ENCODE results near the gene HTR1D. TPM values are rescaled to one million over a fixed set of nuclear protein-coding genes. Genes with fewer than 3 reads are reported as not detected.

HTR1D gene
- total RNA-seq, 6 experiments from 2014 or later, result not detected

DNA sequence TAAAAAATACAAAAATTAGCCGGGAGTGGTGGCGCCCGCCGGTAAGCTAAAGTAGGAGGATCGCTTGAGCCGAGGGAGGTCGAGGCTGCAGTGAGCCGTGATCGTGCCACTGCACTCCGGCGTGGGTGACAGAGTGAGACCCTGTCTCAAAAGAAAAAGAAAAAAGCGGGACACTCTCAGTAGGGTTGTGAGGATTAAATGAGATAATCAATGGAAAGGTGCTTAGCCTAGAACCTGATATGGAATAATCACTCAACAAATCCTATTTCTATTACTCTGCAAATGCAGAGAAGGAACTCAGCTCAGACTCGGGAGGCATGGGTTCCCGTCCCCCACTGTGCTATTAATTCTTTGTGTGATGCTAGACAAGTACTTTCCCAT lies 48.1 kb downstream of the HTR1D start:
- intact Hi-C loops (cut with DNase I), result no loop called here
- no peak overlapping the region for H3K27ac ChIP-seq
- WGBS (ENCODE audit: insufficient coverage, low coverage, low lambda C conversion rate, missing lambda C conversion rate), result 70% methylated on average over 9 of the region's 14 CpGs

DNA sequence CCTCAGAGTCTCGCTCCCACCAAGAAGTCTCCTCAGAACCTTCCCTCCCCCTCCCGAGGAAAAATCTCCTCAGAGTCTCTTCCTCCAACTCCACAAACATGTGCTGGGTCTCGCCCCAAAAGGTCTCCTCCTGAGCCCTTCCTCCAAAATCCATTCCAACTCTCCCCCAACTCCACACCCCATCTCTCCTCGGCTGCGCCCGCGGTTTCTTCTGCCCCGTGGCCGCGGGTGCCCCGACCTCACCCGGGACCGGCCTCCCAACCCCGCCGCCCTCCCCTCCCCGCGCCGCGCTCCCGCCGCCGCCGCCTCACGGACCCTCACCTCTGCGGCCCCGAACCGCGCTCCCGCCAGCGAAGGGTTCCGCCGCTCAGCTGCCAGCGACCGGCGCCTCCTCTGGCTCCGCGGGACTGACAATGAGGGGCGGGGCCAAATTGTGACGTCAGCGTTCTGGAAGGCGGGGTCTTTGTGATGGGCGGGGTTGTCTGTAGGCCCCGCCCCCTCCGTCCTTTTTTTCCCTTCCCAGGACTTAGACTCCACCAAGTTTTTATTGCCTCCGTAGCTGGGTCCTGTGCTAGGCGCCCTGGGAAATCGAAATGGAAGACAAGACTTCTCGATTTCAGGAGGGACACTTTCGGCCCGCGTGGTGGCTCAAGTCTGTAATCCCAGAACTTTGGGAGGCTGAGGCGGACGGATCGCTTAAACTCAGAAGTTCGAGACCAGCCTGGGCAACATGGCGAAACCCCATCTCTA lies 48.7 kb downstream of the HTR1D start, which contains the start of gene LUZP1:
Gene LUZP1 (minus strand): TSS at position 412 of the 750 bp plus-strand sequence.
- H3K36me3 ChIP-seq, result no peaks in the 10 kb centered on the region
- intact Hi-C loops (cut with DNase I), result no loop called here
- no peaks in the 10 kb centered on the region for H3K9me3 ChIP-seq
- H3K27ac ChIP-seq, result peak within 1 kb of the TSS; percentile 67 to 87 (median 76)
- no peaks in the 10 kb centered on the region for H3K27me3 ChIP-seq
- DNase-seq, result peak; percentile 92 to 94 (median 93)
- peak; percentile 95 to 97 (median 96) for ATAC-seq
- H3K4me1 ChIP-seq, result peaks cover 0 to 5% (median 0%) of the 10 kb centered on the region in 4 donors
- TF ChIP-seq, protein P1, sequence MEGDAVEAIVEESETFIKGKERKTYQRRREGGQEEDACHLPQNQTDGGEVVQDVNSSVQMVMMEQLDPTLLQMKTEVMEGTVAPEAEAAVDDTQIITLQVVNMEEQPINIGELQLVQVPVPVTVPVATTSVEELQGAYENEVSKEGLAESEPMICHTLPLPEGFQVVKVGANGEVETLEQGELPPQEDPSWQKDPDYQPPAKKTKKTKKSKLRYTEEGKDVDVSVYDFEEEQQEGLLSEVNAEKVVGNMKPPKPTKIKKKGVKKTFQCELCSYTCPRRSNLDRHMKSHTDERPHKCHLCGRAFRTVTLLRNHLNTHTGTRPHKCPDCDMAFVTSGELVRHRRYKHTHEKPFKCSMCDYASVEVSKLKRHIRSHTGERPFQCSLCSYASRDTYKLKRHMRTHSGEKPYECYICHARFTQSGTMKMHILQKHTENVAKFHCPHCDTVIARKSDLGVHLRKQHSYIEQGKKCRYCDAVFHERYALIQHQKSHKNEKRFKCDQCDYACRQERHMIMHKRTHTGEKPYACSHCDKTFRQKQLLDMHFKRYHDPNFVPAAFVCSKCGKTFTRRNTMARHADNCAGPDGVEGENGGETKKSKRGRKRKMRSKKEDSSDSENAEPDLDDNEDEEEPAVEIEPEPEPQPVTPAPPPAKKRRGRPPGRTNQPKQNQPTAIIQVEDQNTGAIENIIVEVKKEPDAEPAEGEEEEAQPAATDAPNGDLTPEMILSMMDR (IDR thresholded peaks at IDR 0.05), result no peak
- peak; percentile 94 for TF ChIP-seq POLR2A (IDR thresholded peaks at IDR 0.05)
- peak within 1 kb of the TSS; percentile 82 to 86 (median 85) for H3K4me3 ChIP-seq
- WGBS (ENCODE audit: insufficient coverage, low coverage, low lambda C conversion rate, missing lambda C conversion rate), result 9% methylated on average over 27 of the region's 56 CpGs

More for the DNA sequence above, 48.1 kb downstream of the HTR1D start:
- no peaks in the 10 kb centered on the region for H3K9me3 ChIP-seq
- no peak for TF ChIP-seq POLR2A (IDR thresholded peaks at IDR 0.05)
- TF ChIP-seq, protein P1 (IDR thresholded peaks at IDR 0.05), result no peak
- H3K27me3 ChIP-seq, result no peaks in the 10 kb centered on the region
- peaks cover 0 to 5% (median 0%) of the 10 kb centered on the region in 4 donors for H3K4me1 ChIP-seq
- ATAC-seq, result no peak
- H3K4me3 ChIP-seq, result peak overlapping the region in 2 of 3 donors; percentile 82 to 85
- DNase-seq, result no peak
- H3K36me3 ChIP-seq, result no peaks in the 10 kb centered on the region

GRCh38 chr1:23168079-23168444 lies 49.2 kb downstream of the HTR1D start:
- Histone ChIP-seq H3K27me3 (no peaks in the 10 kb centered on the region), H3K27ac (peak overlapping the region; percentile 67 to 87 (median 76)), H3K9me3 (no peaks in the 10 kb centered on the region), H3K4me3 (peak overlapping the region; percentile 82 to 86 (median 85)), H3K36me3 (no peaks in the 10 kb centered on the region), H3K4me1 (peaks cover 0 to 5% (median 0%) of the 10 kb centered on the region in 4 donors)
- intact Hi-C loops (cut with DNase I), result no loop called here
- DNase-seq (peak; percentile 55 to 65 (median 63)), ATAC-seq (peak; percentile 42 to 59 (median 56))
- 0% methylated on average over 11 of the region's 49 CpGs for WGBS (ENCODE audit: insufficient coverage, low coverage, low lambda C conversion rate, missing lambda C conversion rate)
- no peak for TF ChIP-seq POLR2A (IDR thresholded peaks at IDR 0.05)
- TF ChIP-seq, protein P1 (IDR thresholded peaks at IDR 0.05), result no peak

- peak overlapping the region; percentile 82 to 86 (median 85) for H3K4me3 ChIP-seq
- no peaks in the 10 kb centered on the region for H3K36me3 ChIP-seq
- H3K9me3 ChIP-seq, result no peaks in the 10 kb centered on the region
- DNase-seq, result peak; percentile 43 to 62 (median 58)
- WGBS (ENCODE audit: insufficient coverage, low coverage, low lambda C conversion rate, missing lambda C conversion rate), result 3% methylated on average over 6 of the region's 45 CpGs
- H3K4me1 ChIP-seq, result peaks cover 0 to 5% (median 0%) of the 10 kb centered on the region in 4 donors
- H3K27ac ChIP-seq, result peak overlapping the region; percentile 3 to 76 (median 54)
- no peak for TF ChIP-seq POLR2A (IDR thresholded peaks at IDR 0.05)
- peak; percentile 53 to 75 (median 64) for ATAC-seq
- intact Hi-C loops (cut with DNase I), result no loop called here
- H3K27me3 ChIP-seq, result no peaks in the 10 kb centered on the region
These were observed 49.8 kb downstream of the HTR1D start for GRCh38 chr1:23167353-23168078.

DNA sequence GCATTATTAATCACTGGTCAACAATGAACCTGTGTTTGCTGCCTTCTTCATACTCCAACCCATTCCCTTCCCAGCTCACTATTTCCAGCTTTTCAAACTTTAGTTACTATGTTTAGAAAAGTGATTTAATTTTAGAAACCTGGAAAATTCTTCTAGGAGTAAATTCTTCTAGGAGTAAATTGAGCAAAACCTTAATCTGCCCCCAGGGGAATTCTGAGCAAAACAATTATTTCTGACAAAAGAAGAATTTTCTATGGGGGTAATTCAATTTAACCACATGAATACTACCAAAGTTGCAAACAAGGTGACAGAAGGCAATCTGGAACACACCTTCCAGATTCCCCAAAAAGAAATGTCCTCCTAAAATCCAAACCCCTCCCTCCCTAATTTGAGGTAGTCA lies 50.4 kb downstream of the HTR1D start:
- peaks cover 0 to 5% (median 0%) of the 10 kb centered on the region in 4 donors for H3K4me1 ChIP-seq
- intact Hi-C loops (cut with DNase I), result no loop called here
- no peaks in the 10 kb centered on the region for H3K9me3 ChIP-seq
- H3K27ac ChIP-seq, result peak overlapping the region in 1 of 3 donors; percentile 54
- DNase-seq (no peak), ATAC-seq (no peak)
- H3K27me3 ChIP-seq, result no peaks in the 10 kb centered on the region
- TF ChIP-seq POLR2A (IDR thresholded peaks at IDR 0.05), result no peak
- TF ChIP-seq, protein P1 (IDR thresholded peaks at IDR 0.05), result no peak
- no peaks in the 10 kb centered on the region for H3K36me3 ChIP-seq
- H3K4me3 ChIP-seq, result peak overlapping the region in 2 of 3 donors; percentile 82 to 85
